Stimulated activated CD8-positive, alpha-beta memory T cell treated with anti-CD3 and anti-CD28 coated beads, Interleukin-7, amount 100 ng/mL, for 48 hours (primary cell): Measurements from ENCODE around the gene TTLL3.
"Not testable (repeated sequence)": the region's sequence is repeated elsewhere in the genome, so short reads cannot be mapped to it uniquely, and the experiment has no call there.

Experiments used
- DNase-seq, 2 donors: peaks; one replicate each; pipeline ENCODE4 v3.0.0-alpha.2; 2020; ENCODE audit warnings: low read depth in 1 of 2; ENCODE audit errors: extremely low read depth in 1 of 2

Gene TTLL3

DNA sequence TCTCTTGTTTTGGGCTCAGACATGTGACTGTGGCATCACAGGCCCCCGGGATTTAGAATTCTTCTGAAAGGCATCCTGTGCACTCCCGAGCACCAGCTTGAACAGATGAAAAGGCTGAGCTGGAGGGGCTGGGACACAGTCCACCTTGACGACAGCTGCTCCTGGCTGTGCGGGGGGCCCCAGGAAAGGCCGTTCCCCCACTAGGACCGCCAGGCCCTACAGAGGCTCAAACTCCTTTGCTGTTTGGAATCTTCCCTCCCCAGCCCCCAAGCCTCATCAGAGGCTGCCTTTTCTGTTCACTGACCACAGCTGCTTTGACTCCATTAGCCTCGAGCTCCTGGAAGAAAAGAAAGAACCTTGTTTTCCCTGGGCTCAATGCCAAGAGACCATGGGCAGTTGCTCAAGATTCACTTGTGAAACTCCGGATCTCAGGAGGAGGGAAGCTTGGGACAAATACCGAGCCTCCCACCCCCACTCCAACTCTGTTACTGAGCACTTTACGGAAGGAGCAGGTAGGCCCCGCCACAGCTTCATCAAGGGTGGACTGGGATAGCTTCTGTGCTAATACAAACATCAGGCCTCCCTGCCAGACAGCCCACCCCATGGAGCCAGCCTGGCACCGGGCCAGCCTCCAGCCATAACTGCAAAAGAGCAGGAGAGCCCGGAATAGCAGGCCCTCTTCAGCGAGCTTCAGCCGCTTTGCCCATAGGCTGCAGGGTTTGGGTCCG, 54.3 kb downstream of the TTLL3 start:
- no peak for DNase-seq

DNA sequence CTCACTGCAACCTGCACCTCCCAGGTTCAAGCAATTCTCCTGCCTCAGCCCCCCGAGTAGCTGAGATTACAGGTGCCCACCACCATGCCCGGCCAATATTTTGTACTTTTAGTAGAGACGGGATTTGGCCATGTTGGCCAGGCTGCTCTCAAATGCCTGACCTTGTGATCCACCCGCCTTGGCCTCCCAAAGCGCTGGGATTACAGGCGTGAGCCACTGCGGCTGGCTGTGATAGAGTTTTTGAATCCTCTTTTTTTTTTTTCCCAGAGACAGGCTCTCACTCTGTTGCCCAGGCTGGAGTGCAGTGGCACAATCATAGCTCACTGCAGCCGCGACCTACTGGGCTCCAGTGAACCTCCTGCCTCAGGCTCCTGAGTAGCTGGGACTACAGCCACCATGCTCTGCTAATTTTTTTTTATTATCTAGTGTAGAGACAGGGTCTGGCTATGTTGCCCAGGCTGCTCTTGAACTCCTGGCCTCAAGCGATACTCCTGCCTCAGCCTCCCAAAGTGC, 55.1 kb downstream of the TTLL3 start:
- not testable (repeated sequence) for DNase-seq

DNA sequence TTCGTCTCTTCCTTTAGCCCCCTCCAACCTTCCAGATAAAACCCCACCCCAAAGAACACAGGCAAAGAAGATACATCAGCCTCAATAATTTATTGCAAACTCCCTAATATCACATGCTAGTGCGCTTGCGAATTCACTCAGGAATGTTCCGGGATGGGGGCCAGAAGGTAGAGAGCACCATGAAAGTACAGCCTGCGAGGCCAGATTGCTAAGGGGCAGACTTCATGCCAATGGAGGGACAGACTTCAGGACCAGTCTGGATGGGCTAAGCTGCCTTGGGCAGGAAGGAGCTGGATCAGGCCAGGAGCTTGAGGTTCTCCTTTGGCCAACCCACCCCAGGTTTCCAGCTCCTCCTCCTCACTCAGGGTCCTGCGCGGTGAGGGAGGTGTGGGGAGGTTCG, 56.6 kb downstream of the TTLL3 start:
- DNase-seq = no peak

DNA sequence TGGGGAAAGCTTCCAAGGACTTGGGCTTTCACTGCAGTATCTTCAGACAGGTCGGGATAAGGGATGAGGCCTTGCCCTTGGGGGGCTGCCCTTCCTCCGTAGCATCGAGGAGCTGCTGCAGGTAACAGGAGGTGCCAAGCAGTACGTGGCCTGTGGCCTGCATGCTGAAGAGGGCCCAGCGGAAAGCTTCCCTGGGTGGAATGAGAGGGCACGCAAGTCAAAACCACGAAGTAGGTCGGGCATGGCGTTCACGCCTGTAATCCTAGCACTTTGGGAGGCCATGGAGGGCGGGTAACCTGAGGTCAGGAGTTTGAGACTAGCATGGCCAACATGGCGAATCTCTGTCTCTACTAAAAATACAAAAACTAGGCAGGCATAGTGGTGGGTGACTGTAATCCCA, 57.0 kb downstream of the TTLL3 start:
- DNase-seq = no peak

DNA sequence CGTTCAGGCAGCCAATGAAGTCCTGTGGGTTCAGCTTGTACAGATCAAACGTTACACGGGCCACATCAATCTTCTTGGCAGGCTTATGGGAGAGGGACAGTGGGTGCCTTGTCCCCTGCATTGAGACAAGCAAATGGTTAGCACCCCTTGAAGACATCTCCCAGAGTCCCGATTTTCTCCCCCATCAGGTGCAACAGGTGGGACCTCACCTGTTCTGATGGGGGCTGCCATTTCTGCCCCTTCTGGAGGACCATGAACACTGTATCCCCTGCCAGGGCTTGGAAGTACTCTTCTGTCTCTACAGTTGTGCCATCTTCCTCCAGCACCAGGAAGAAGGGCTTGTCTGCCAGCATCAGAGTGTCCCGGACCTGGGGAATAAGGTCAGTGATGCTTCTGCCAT, 59.9 kb downstream of the TTLL3 start:
- no peak for DNase-seq

DNA sequence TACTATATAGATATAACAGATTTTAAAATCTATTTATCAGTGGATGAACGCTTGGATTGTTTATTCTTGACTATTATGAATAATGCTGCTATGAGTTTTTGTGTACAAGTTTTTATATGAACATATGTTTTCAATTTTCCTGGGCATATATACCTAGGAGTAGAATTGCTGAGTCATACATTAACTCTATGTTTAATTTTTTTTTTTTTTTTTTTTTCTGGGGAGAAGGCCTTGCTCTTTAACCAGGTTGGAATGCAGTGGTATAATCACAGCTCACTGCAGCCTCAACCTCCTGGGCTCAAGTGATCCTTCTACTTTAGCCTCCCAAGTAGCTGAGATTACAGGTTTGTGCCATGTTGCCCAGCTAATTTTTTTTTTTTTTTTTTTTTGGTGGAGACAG, 60.9 kb downstream of the TTLL3 start:
- DNase-seq = no peak

DNA sequence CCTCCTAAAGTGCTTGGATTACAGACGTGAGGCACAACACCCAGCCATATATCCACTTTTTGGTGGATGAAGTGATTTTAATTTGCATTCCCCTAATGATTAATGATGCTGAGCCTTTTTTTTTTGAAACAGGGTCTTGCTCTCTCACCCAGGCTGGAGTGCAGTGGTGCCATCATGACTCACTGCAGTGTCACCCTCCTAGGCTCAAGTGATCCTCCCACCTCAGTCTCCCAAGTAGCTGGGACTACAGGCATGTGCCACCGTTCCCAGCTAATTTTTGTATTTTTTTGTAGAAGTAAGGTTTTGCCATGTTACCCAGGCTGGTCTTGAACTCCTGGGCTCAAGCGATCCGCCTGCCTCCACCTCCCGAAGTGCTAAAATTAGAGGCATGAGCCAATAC, 62.0 kb downstream of the TTLL3 start:
- not testable (repeated sequence) for DNase-seq

DNA sequence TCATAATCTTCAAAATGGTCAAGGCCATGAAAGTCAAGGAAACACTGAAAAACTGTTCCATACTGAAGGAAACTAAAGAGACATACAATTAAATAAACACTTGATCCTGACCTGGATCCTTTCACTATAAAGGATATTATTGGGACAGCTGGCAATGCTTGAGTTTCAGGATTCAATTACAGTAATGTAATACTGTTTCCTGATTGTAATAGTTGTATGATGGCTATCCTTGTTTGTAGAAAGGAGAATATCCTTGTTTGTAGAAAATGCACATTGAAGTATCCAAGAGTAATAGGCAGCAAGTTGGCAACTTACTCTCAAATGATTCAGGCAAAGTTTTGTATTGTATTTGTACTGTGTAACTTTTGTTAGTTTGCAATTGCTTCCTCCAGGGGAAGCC, 65.4 kb downstream of the TTLL3 start:
- no peak for DNase-seq

DNA sequence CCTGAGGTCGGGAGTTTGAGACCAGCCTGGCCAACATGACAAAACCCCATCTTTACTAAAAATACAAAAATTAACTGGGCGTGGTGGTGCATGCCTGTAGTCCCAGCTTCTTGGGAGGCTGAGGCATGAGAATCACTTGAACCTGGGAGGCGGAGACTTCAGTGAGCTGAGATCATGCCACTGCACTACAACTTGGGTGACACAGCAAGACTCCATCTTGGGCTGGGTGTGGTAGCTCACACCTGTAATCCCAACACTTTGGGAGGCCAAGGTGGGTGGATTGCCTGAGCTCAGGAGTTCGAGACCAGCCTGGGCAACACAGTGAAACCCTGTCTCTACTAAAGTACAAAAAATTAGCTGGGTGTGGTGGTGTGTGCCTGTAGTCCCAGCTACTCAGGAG, 66.2 kb downstream of the TTLL3 start:
- not testable (repeated sequence) for DNase-seq

DNA sequence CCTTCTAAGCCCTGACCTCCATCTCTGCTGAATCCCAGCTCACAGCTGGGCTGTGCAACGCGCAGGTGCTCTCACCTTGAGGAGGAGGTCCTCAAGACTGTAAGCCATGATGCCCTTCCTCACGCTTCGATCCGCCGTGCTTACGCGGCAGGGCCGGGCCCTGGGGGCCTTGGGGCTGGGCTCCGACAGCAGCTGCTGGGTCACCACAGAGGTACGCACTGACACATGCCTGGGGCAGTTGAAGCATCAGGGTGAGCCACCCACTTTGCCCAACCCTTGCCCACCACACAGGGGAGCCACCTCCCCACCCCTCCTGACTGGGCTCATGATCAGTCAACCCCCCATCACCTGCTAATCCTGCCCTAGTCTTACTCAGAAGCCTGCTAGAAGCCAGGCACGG, 66.9 kb downstream of the TTLL3 start:
- no peak for DNase-seq

DNA sequence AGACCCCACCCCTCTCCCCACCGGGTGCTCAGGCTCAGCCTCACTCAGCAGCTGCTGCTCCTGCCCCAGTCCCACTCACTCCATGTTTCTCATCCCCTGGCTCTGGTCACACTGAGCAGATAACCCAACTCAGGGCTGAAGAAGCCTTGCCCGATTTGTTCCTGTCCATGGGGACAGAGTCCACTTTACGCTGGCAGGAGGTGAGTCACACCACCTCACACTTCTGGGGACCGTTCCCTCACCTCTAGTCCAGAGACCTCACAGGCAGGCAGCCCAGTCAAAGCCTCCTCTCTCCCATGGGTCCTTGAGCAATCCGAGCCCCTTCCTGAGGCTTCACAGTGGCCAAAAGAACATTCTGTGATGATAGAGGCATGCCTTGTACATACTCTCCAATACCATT, 68.6 kb downstream of the TTLL3 start:
- DNase-seq = no peak

DNA sequence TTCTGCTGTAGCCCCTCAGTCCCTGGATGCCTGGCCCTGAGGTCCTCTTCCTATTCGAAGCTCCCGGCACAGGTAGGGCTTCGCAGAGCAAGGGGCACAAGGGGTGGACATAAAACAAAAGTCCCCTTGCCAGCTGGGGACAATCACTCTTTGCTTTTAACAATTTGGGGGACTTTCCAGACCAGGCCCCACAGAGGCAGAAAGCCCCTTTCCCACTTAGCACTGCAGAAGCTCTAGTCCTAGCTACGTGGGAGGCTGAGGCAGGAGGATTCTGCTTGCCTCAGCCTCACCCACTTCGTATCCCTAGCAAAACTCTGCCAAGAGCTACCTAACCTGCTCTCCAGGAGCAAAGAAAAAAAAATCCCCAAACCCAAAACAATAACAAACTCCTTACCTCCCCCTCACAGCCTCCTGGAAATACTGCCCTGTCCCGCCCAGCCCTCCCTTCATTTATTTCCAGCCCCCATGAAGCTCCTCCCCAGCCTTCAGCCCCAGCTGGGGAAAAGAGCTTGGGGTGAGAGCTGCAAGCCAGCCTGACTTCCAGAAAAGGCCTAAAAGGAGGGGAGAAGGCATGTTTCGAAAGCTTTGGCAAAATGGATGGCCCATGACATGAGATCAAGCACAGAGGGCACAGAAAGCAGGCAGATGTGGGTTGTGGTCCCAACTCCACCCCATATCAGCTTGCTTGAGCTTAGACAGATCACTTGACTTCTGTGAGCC, 69.9 kb downstream of the TTLL3 start, which contains the start of gene CIDEC:
Gene CIDEC, minus strand, starts transcription at position 424 of the 720 bp plus-strand sequence. CDS start 1,767 bp downstream, outside the sequence.
- no peak for DNase-seq

DNA sequence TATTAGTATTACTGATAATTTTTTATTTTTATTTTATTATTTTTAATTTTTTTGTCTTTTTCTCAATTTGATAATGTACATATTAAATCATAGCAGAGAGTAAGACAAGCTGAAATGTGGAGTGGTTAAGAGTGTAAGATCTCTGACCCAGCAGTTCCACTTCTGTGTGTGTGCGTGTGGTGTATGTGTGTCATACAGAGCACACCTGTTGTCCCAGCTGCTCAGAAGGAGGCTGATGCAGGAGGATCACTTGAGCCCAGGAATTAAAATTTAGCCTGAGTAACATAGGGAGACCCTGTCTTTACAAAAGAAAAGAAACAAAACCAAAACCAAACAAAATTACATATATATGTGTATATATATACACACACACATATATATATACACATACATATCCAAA, 71.4 kb downstream of the TTLL3 start:
- no peak for DNase-seq

DNA sequence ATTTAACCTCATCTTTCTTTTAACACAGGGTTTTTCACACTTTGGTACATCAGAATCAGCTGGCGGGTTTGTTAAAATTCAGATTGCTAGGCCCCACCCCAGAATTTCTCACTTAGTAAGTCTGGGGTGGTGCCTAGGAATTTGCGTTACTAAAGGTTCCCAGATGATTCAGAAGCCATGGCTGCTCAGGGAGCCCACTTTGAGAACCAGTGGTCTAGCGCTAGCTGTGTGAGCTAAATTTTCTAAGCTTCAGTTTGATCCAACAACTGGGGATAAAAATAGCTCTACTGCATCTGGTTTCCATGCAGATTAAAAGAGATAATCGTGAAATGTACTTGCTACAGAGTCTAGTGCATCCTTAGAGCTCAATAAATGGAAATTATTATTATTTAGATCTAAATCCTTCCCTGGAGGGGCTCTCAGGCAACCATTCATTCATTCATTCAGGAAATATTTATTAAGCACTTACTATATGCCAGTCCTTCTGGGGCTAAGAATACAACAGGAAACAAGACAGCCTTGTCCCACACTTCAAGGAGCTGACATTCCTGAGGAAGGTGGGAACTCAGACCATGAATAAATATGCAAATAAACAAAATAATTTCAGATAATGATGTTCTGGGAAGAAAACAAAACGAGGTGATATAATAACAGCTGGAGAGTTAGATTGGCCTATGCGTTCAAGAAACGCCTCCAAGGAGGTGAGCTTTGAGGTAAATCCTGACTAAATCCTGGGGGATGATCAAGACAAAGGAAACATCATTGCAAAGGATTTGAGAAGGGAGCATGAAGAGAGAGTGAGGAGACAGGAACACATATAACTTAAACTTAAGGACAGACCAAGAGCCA, 73.9 kb downstream of the TTLL3 start:
- DNase-seq = no peak

DNA sequence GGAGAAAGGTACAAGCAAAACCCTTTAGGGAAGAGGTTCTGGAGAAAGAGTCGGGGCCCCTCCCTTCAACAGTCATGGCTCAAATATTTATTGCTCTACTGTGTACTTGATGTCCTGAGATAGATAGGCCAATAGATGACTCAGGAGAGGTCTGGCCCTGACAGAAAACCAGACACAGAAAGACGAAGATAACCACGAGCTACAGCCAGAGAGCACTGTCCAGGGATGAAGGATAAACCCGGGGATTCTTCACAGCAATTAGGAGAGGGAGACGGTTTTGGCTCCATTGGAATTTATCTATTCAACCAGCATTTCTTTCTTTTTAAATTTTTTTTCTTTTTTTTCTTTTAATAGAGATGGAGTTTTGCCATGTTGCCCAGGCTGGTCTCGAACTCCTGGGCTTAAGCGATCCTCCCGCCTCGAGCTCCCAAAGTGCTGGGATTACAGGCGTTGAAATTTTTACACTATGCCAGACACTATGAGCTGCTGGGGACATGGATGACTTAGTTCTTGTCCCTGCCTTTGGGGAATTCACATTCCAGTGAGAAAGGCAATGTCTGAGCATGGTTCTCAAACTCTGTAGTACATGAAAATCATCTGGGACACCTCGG, 74.6 kb downstream of the TTLL3 start:
- no peak for DNase-seq
